Astrocyte (in vitro differentiated cells and primary cell): ENCODE data around the gene HEATR1. TPM values are rescaled to one million over a fixed set of nuclear protein-coding genes. Genes with fewer than 3 reads are reported as not detected.

Source experiments
- DNase-seq: peaks from one replicate; pipeline ENCODE4 v3.0.0-alpha.2; 2010; ENCODE audit warnings: low read depth
- FAIRE-seq: peaks from 2 replicates; lab custom pipeline; 2011; peaks lifted over from hg19 to GRCh38; lab: Jason Lieb, UNC
- H2AFZ ChIP-seq: 2 replicates; pipeline ENCODE4 v1.6.0; 2012; ENCODE audit warnings: low read depth, low read length, inconsistent platforms
- H3K27ac ChIP-seq: 2 replicates; pipeline ENCODE4 v1.5.1; 2011; ENCODE audit warnings: low read depth, low read length, inconsistent platforms
- H3K27me3 ChIP-seq: 2 replicates; pipeline ENCODE4 v1.6.0; 2011; ENCODE audit warnings: low read length, inconsistent platforms; ENCODE audit not compliant: insufficient read depth
- H3K36me3 ChIP-seq: 2 replicates; pipeline ENCODE4 v1.5.1; 2011; ENCODE audit warnings: low read length, inconsistent platforms; ENCODE audit not compliant: insufficient read depth
- H3K4me1 ChIP-seq: 2 replicates; pipeline ENCODE4 v1.5.1; 2011; ENCODE audit warnings: low read length, inconsistent platforms; ENCODE audit not compliant: insufficient read depth
- H3K4me2 ChIP-seq: 2 replicates; pipeline ENCODE4 v1.6.0; 2012; ENCODE audit warnings: low read length, inconsistent platforms
- H3K4me3 ChIP-seq: 2 replicates; pipeline ENCODE4 v1.5.1; 2011; ENCODE audit warnings: low read depth, mild to moderate bottlenecking, low read length, inconsistent platforms; ENCODE audit not compliant: insufficient read depth
- H3K79me2 ChIP-seq: 2 replicates; pipeline ENCODE4 v1.6.0; 2012; ENCODE audit warnings: mild to moderate bottlenecking, low read length, inconsistent platforms; ENCODE audit not compliant: insufficient read depth
- H3K9ac ChIP-seq: 2 replicates; pipeline ENCODE4 v1.6.0; 2012; ENCODE audit warnings: mild to moderate bottlenecking, low read length, inconsistent platforms
- H3K9me3 ChIP-seq: 2 replicates; pipeline ENCODE4 v1.5.1; 2012; ENCODE audit warnings: low read depth, mild to moderate bottlenecking, low read length, inconsistent platforms; ENCODE audit not compliant: insufficient read depth
- H4K20me1 ChIP-seq: 2 replicates; pipeline ENCODE4 v1.6.0; 2012; ENCODE audit warnings: low read length, inconsistent platforms; ENCODE audit not compliant: insufficient read depth
- H3K27ac Mint-ChIP-seq: one replicate; pipeline ENCODE4 v1.8.0; 2021; ENCODE audit warnings: mild to moderate bottlenecking, mixed read lengths; ENCODE audit not compliant: unreplicated experiment
- H3K27me3 Mint-ChIP-seq: one replicate; pipeline ENCODE4 v1.8.0; 2021; ENCODE audit warnings: low read depth, mixed read lengths; ENCODE audit not compliant: unreplicated experiment
- H3K36me3 Mint-ChIP-seq: one replicate; pipeline ENCODE4 v1.8.0; 2021; ENCODE audit warnings: low read depth, mixed read lengths; ENCODE audit not compliant: unreplicated experiment
- H3K4me1 Mint-ChIP-seq: one replicate; pipeline ENCODE4 v1.8.0; 2021; ENCODE audit warnings: low read depth, mixed read lengths; ENCODE audit not compliant: unreplicated experiment
- H3K4me3 Mint-ChIP-seq: one replicate; pipeline ENCODE4 v1.8.0; 2021; ENCODE audit warnings: mild to moderate bottlenecking, moderate library complexity, mixed read lengths; ENCODE audit not compliant: unreplicated experiment
- H3K9me3 Mint-ChIP-seq: one replicate; pipeline ENCODE4 v1.8.0; 2021; ENCODE audit warnings: mild to moderate bottlenecking, mixed read lengths; ENCODE audit not compliant: unreplicated experiment
- CTCF ChIP-seq: IDR thresholded peaks from 2 replicates; pipeline ENCODE4 v1.5.1; 2011; ENCODE audit warnings: low read depth, mild to moderate bottlenecking, inconsistent platforms, low read length, moderate library complexity; ENCODE audit not compliant: insufficient read depth
- EZH2 ChIP-seq: IDR thresholded peaks from 2 replicates; pipeline ENCODE4 v1.6.1; 2012; ENCODE audit warnings: mild to moderate bottlenecking, low read length, inconsistent platforms; ENCODE audit not compliant: insufficient read depth
- total RNA-seq: library from RNA; stranded (reverse); gene quantifications from 2 replicates; pipeline ENCODE4 v1.2.1, GENCODE V29; 2021

Gene HEATR1
- total RNA-seq, 1 donor from 2014 or later: 43.3 TPM

DNA sequence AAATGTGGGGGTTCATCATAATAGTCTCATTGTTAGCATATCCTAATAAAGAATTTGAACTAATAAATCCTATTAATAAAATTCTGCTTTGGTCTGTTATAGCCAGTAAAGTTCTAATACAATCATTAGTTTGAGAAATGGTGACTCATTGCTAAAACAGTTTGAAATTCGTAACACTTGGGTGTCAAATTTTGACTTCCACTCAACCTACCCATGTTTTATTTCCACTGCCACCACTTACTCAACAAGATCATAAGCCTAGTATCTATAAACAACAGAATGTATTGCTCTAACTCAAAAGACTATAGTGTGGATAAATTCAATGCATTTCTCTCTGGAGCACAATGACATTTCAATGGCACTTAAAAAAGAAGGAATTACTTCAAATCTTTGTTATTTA is 51.4 kb downstream of the HEATR1 start:
- Mint-ChIP-seq H3K4me1 (no peaks in the 10 kb centered on the region), H3K27me3 (no peaks in the 10 kb centered on the region), H3K27ac (no peak overlapping the region), H3K9me3 (no peaks in the 10 kb centered on the region), H3K36me3 (peaks cover 23% of the 10 kb centered on the region), H3K4me3 (no peak overlapping the region)
- Histone ChIP-seq H3K4me1 (no peaks in the 10 kb centered on the region), H3K27me3 (no peaks in the 10 kb centered on the region), H2AFZ (no peak overlapping the region), H3K9me3 (no peaks in the 10 kb centered on the region), H4K20me1 (no peaks in the 10 kb centered on the region), H3K9ac (no peak overlapping the region), H3K79me2 (no peaks in the 10 kb centered on the region), H3K4me2 (no peak overlapping the region), H3K4me3 (no peak overlapping the region), H3K27ac (no peak overlapping the region), H3K36me3 (peaks cover 79% of the 10 kb centered on the region)
- TF ChIP-seq CTCF: no peak
- TF ChIP-seq EZH2: no peak
- no peak for DNase-seq
- no peak for FAIRE-seq

DNA sequence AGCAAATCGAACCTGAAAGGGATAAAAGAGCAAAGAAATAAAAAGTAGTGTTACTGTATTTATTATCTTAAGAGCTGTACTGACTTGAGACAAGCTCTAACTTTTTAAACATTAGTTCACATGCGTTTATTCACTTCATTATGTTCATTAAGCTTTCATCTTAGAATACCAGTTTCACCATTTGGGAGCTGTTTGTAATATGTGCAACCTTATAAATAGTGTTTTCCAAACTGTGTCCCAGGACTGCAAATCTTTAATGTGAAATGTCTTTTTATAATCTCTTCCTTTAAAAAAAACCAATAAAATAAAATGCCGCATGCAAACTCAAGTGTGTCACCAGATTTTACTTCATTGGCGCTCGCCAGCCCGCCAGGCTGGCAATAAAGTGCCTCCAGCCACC is 52.2 kb downstream of the HEATR1 start:
- no peaks in the 10 kb centered on the region for H3K4me1 Mint-ChIP-seq
- H3K4me3 Mint-ChIP-seq: no peak overlapping the region
- DNase-seq: no peak
- peaks cover 24% of the 10 kb centered on the region for H3K36me3 Mint-ChIP-seq
- no peaks in the 10 kb centered on the region for H3K9me3 Mint-ChIP-seq
- H3K27me3 ChIP-seq: no peaks in the 10 kb centered on the region
- no peaks in the 10 kb centered on the region for H4K20me1 ChIP-seq
- FAIRE-seq: no peak
- TF ChIP-seq CTCF: no peak
- no peak for TF ChIP-seq EZH2
- H3K27me3 Mint-ChIP-seq: no peaks in the 10 kb centered on the region
- no peaks in the 10 kb centered on the region for H3K9me3 ChIP-seq
- no peak overlapping the region for H3K4me3 ChIP-seq
- H3K79me2 ChIP-seq: no peaks in the 10 kb centered on the region
- no peak overlapping the region for H2AFZ ChIP-seq
- no peak overlapping the region for H3K9ac ChIP-seq
- no peak overlapping the region for H3K27ac Mint-ChIP-seq
- no peaks in the 10 kb centered on the region for H3K4me1 ChIP-seq
- peaks cover 81% of the 10 kb centered on the region for H3K36me3 ChIP-seq
- H3K4me2 ChIP-seq: no peak overlapping the region
- no peak overlapping the region for H3K27ac ChIP-seq

- no peaks in the 10 kb centered on the region for H3K4me1 ChIP-seq
- Mint-ChIP-seq H3K27me3 (no peaks in the 10 kb centered on the region), H3K4me1 (peaks cover 4% of the 10 kb centered on the region), H3K4me3 (no peak overlapping the region), H3K27ac (no peak overlapping the region), H3K9me3 (no peaks in the 10 kb centered on the region), H3K36me3 (peaks cover 26% of the 10 kb centered on the region)
- no peak overlapping the region for H3K9ac ChIP-seq
- H3K4me3 ChIP-seq: no peak overlapping the region
- TF ChIP-seq CTCF: no peak
- no peak for TF ChIP-seq EZH2
- no peak overlapping the region for H3K4me2 ChIP-seq
- H3K27me3 ChIP-seq: no peaks in the 10 kb centered on the region
- DNase-seq: no peak
- no peak overlapping the region for H2AFZ ChIP-seq
- peaks cover 77% of the 10 kb centered on the region for H3K36me3 ChIP-seq
- H4K20me1 ChIP-seq: no peaks in the 10 kb centered on the region
- no peak for FAIRE-seq
- H3K27ac ChIP-seq: no peak overlapping the region
- H3K9me3 ChIP-seq: no peaks in the 10 kb centered on the region
- no peaks in the 10 kb centered on the region for H3K79me2 ChIP-seq
These were observed 53.1 kb downstream of the HEATR1 start for GRCh38 chr1:236550961-236551851.
